Right lobe of liver (tissue), 6 donors: ENCODE data around the gene JMJD6. TPM values are rescaled to one million over a fixed set of nuclear protein-coding genes. Genes with fewer than 3 reads are reported as not detected.
"Not testable (repeated sequence)": the region's sequence is repeated elsewhere in the genome, so short reads cannot be mapped to it uniquely, and the experiment has no call there.

Source experiments
- ATAC-seq, 4 donors: fragments of 200-7000 bp; cut with Tn5 transposase; one replicate each; pipeline ENCODE4 v1.9.1; 2020; ENCODE audit warnings: mild to moderate bottlenecking in 4 of 4, moderate library complexity in 4 of 4
- DNase-seq, 3 donors: peaks; one replicate each; pipeline ENCODE4 v3.0.0-alpha.2; 2020
- H3K27ac ChIP-seq, 3 donors: fragments of 200-600 bp; one replicate each; pipeline ENCODE4 v1.8.0; 2022
- H3K27me3 ChIP-seq, 2 donors: fragments of 200-600 bp; one replicate each; pipeline ENCODE4 v1.8.0; 2022
- H3K36me3 ChIP-seq, 4 donors: fragments of 200-600 bp; sonication (generic) in 1 of 4; one replicate each; pipeline versions ENCODE4 v1.5.1 to v1.8.0; 2017 to 2022; ENCODE audit warnings: control low read depth in 1 of 4
- H3K4me1 ChIP-seq, 4 donors: fragments of 200-600 bp; sonication (generic) in 1 of 4; one replicate each; pipeline versions ENCODE4 v1.5.1 to v1.8.0; 2017 to 2022; ENCODE audit warnings: control low read depth in 1 of 4
- H3K4me3 ChIP-seq, 3 donors: fragments of 200-600 bp; one replicate each; pipeline ENCODE4 v1.8.0; 2022
- H3K9me3 ChIP-seq, 4 donors: fragments of 200-600 bp; sonication (generic) in 1 of 4; one replicate each; pipeline versions ENCODE4 v1.5.1 to v1.8.0; 2017 to 2022; ENCODE audit warnings: control low read depth in 1 of 4
- POLR2A ChIP-seq: fragments of 450-650 bp; IDR thresholded peaks from one replicate; pipeline ENCODE4 v1.6.1; 2017; ENCODE audit warnings: antibody characterized with exemption, mild to moderate bottlenecking
- WGBS: methylation state at CpG from one replicate; pipeline ENCODE4 v1.1.6; 2018; ENCODE audit warnings: low coverage, low lambda C conversion rate; ENCODE audit not compliant: insufficient coverage; ENCODE audit errors: missing lambda C conversion rate; 5-methylcytosine and 5-hydroxymethylcytosine counted together
- intact Hi-C, 2 donors: fragments of 100-400 bp; cut with DNase I; formaldehyde crosslinking; loops; one replicate each; pipeline versions ENCODE4 v1.11.2 to v1.14.1; 2022
- total RNA-seq, 6 experiments: library from RNA; depleted of rRNA in 2 of 6; stranded (reverse); fragments of >200 nt in 2 of 6; fragmentation: NEBNext Ultra II Directional in 3 of 6; extraction: Animal tissue kit (Norgen Biotek cat#: 25700) in 3 of 6; gene quantifications; one replicate each; pipeline versions ENCODE4 v1.1.0 to v1.2.4, GENCODE V29; 2016 to 2023
- TF ChIP-seq, protein P1 (sequence below), 4 donors: fragments of 200-600 bp in 3 of 4; fragments of 450-650 bp in 1 of 4; IDR thresholded peaks; one replicate each; pipeline versions ENCODE4 v1.5.1 to v1.8.0; 2016 to 2022; ENCODE audit warnings: antibody characterized with exemption in 4 of 4, mild to moderate bottlenecking in 2 of 4
- donor health status: DM: no; HTN: yes; CAD: no.
- donor health status: DM: no; HTN: no; CAD: no.
- donor health status: DM: no; HTN: no; CAD: no.
- donor health status: DM: no; HTN: yes; CAD: no.
- donor health status: DM: no; HTN: yes; CAD: no.

Gene JMJD6
- total RNA-seq, 6 experiments from 2014 or later, result 10.0 to 15.8 (median 11.1) TPM

GRCh38 chr17:76742958-76743357, 16.6 kb upstream of the JMJD6 start:
- H3K4me1 ChIP-seq, result peaks cover 0 to 8% (median 3%) of the 10 kb centered on the region in 4 donors
- no peak for DNase-seq
- no peak for TF ChIP-seq POLR2A
- TF ChIP-seq, protein P1, sequence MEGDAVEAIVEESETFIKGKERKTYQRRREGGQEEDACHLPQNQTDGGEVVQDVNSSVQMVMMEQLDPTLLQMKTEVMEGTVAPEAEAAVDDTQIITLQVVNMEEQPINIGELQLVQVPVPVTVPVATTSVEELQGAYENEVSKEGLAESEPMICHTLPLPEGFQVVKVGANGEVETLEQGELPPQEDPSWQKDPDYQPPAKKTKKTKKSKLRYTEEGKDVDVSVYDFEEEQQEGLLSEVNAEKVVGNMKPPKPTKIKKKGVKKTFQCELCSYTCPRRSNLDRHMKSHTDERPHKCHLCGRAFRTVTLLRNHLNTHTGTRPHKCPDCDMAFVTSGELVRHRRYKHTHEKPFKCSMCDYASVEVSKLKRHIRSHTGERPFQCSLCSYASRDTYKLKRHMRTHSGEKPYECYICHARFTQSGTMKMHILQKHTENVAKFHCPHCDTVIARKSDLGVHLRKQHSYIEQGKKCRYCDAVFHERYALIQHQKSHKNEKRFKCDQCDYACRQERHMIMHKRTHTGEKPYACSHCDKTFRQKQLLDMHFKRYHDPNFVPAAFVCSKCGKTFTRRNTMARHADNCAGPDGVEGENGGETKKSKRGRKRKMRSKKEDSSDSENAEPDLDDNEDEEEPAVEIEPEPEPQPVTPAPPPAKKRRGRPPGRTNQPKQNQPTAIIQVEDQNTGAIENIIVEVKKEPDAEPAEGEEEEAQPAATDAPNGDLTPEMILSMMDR (IDR thresholded peaks at IDR 0.05), result no peak
- H3K27me3 ChIP-seq, result no peaks in the 10 kb centered on the region
- H3K9me3 ChIP-seq, result no peaks in the 10 kb centered on the region
- intact Hi-C loops, result no loop called here
- ATAC-seq, result no peak
- H3K27ac ChIP-seq, result no peak overlapping the region
- H3K4me3 ChIP-seq, result no peak overlapping the region
- peaks cover 0 to 48% (median 4%) of the 10 kb centered on the region in 4 donors for H3K36me3 ChIP-seq

DNA sequence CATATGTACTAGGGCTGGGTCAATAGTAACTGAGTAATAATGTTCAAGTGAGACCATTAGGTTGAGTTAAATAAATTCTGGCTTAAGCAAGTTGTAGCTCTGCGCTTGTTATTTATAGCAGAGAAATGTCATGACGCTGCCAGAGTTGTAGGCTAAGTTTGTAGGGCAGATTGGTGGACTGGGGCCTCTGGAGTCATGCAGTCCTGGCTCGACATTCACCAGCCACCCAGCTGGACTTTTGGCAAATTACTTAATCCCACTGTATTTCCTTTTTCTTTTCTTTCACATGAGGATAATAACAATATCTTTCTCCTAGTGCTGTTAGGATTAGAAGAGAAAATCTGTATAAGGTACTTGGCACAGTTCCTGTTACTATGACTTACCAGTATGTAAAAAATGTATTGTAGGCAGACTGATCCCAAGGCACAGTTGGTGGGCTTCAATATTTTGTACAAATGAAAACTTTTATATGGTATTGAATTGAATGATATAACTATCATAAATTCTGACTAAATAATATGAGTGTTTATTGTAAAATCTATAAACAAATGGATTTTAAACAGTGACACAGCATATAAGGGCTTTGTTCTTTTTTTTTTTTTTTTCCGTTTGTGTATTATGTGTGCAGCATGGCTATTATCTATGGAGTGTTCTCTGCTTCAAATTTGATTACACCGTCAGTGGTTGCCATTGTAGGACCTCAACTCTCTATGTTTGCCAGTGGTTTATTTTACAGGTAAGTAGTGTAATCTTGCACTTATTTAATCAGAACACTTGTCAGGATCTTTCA, 14.1 kb upstream of the JMJD6 start:
- Histone ChIP-seq H3K27ac (no peak overlapping the region), H3K4me1 (peaks cover 0 to 12% (median 3%) of the 10 kb centered on the region in 4 donors), H3K4me3 (no peak overlapping the region), H3K9me3 (no peaks in the 10 kb centered on the region), H3K27me3 (no peaks in the 10 kb centered on the region), H3K36me3 (peaks cover 0 to 37% (median 4%) of the 10 kb centered on the region in 4 donors)
- 86% methylated on average over 5 of the region's 5 CpGs for WGBS
- no peak for TF ChIP-seq POLR2A
- TF ChIP-seq, protein P1 (IDR thresholded peaks at IDR 0.05), result no peak
- DNase-seq (no peak), ATAC-seq (no peak)
- intact Hi-C loops, result no loop called here

- H3K27ac ChIP-seq, intact Hi-C loops, H3K9me3 ChIP-seq: not testable (repeated sequence)
These were observed 13.2 kb upstream of the JMJD6 start for GRCh38 chr17:76739568-76740115.

GRCh38 chr17:76738468-76738850, 12.1 kb upstream of the JMJD6 start:
- H3K36me3 ChIP-seq, result peaks cover 0 to 43% (median 12%) of the 10 kb centered on the region in 4 donors
- 3% methylated on average over 7 of the region's 7 CpGs for WGBS
- peaks cover 0 to 32% (median 12%) of the 10 kb centered on the region in 4 donors for H3K4me1 ChIP-seq
- H3K4me3 ChIP-seq, result peak overlapping the region; percentile 95 to 100 (median 97)
- no peaks in the 10 kb centered on the region for H3K9me3 ChIP-seq
- ATAC-seq (no peak), DNase-seq (no peak)
- TF ChIP-seq POLR2A, result no peak
- TF ChIP-seq, protein P1 (IDR thresholded peaks at IDR 0.05), result no peak
- intact Hi-C loops, result no loop called here
- H3K27me3 ChIP-seq, result no peaks in the 10 kb centered on the region
- H3K27ac ChIP-seq, result peak overlapping the region; percentile 96 to 99 (median 96)

More at GRCh38 chr17:76739568-76740115, 13.2 kb upstream of the JMJD6 start:
- Histone ChIP-seq H3K36me3 (peaks cover 0 to 37% (median 5%) of the 10 kb centered on the region in 4 donors), H3K4me1 (peaks cover 0 to 20% (median 6%) of the 10 kb centered on the region in 4 donors)
- ATAC-seq, H3K4me3 ChIP-seq, H3K27me3 ChIP-seq, DNase-seq: not testable (repeated sequence)
- WGBS, result 100% methylated on average over 5 of the region's 17 CpGs
